NCI-H69 (cell line): ENCODE measurements around the gene ADAD1.

Experiments
- DNase-seq: peaks from one replicate; lab custom pipeline; 2025; lab: John Stamatoyannopoulos, UW

ADAD1 gene

GRCh38 chr4:122456231-122457116 is 77.7 kb downstream of the ADAD1 start, which contains the start of gene IL2:
IL2 (minus strand) TSS chr4:122456725; CDS start chr4:122456440, 285 bp downstream.
- DNase-seq: peak; percentile 22

- no peak for DNase-seq
Observed at GRCh38 chr4:122458625-122459024, 79.8 kb downstream of the ADAD1 start.

- DNase-seq: no peak
Observed at GRCh38 chr4:122469457-122469856, 90.6 kb downstream of the ADAD1 start.

- DNase-seq: no peak
Observed at GRCh38 chr4:122475233-122475632, 96.4 kb downstream of the ADAD1 start.

- no peak for DNase-seq
Observed at GRCh38 chr4:122476126-122476525, 97.3 kb downstream of the ADAD1 start.

- no peak for DNase-seq
Observed at GRCh38 chr4:122476745-122477144, 97.9 kb downstream of the ADAD1 start.
